HG03442 (cell line): ENCODE measurements around the gene OCRL.

Source experiments
- ATAC-seq: cut with Tn5 transposase; IDR thresholded peaks from one replicate; pipeline ENCODE4 v1.9.1; 2021; ENCODE audit warnings: mild to moderate bottlenecking, moderate library complexity; ENCODE audit not compliant: unreplicated experiment

OCRL gene

GRCh38 chrX:129540068-129540653, at the start of gene OCRL:
Gene OCRL (plus strand): TSS chrX:129540259. CDS start chrX:129540440, 181 bp downstream.
- ATAC-seq, result peak; percentile 97

GRCh38 chrX:129490330-129490729, 49.7 kb upstream of the OCRL start:
- ATAC-seq, result no peak

- ATAC-seq, result no peak
Observed at GRCh38 chrX:129493643-129494042, 46.4 kb upstream of the OCRL start.

- no peak for ATAC-seq
Observed at GRCh38 chrX:129494887-129495286, 45.2 kb upstream of the OCRL start.

- no peak for ATAC-seq
Observed at GRCh38 chrX:129495900-129496299, 44.2 kb upstream of the OCRL start.

- no peak for ATAC-seq
Observed at GRCh38 chrX:129496625-129497024, 43.4 kb upstream of the OCRL start.

- no peak for ATAC-seq
Observed at GRCh38 chrX:129497146-129497843, 42.8 kb upstream of the OCRL start.

- ATAC-seq, result no peak
Observed at GRCh38 chrX:129510331-129510730, 29.7 kb upstream of the OCRL start.

GRCh38 chrX:129511689-129512088, 28.4 kb upstream of the OCRL start:
- ATAC-seq, result no peak

- no peak for ATAC-seq
Observed at GRCh38 chrX:129512409-129512808, 27.6 kb upstream of the OCRL start.

- ATAC-seq, result no peak
Observed at GRCh38 chrX:129516402-129516801, 23.7 kb upstream of the OCRL start.

- ATAC-seq, result no peak
Observed at GRCh38 chrX:129520151-129520550, 19.9 kb upstream of the OCRL start.

GRCh38 chrX:129522184-129523078, 17.6 kb upstream of the OCRL start:
- no peak for ATAC-seq

GRCh38 chrX:129523079-129523911, 16.8 kb upstream of the OCRL start, which contains the start of gene SMARCA1:
Gene SMARCA1 (minus strand): TSS chrX:129523490. CDS start chrX:129523370, 120 bp downstream.
- no peak for ATAC-seq

- ATAC-seq, result no peak
Observed at GRCh38 chrX:129524250-129524850, 15.7 kb upstream of the OCRL start.

GRCh38 chrX:129525162-129525561, 14.9 kb upstream of the OCRL start:
- ATAC-seq, result no peak

GRCh38 chrX:129525896-129526295, 14.2 kb upstream of the OCRL start:
- no peak for ATAC-seq

GRCh38 chrX:129529685-129530281, 10.3 kb upstream of the OCRL start:
- ATAC-seq, result no peak

GRCh38 chrX:129530410-129530809, 9.6 kb upstream of the OCRL start:
- no peak for ATAC-seq

GRCh38 chrX:129531132-129531531, 8.9 kb upstream of the OCRL start:
- ATAC-seq, result no peak
